Measurements from ENCODE around the gene SRGAP2C.
"Not testable (repeated sequence)": the region's sequence is repeated elsewhere in the genome, so short reads cannot be mapped to it uniquely, and the experiment has no call there.

The SRGAP2C gene

GRCh38 chr1:121279548-121279898 lies 94.7 kb downstream of the SRGAP2C start:
- DNase-seq (ENCODE audit: low spot score), result not testable (repeated sequence)

GRCh38 chr1:121280699-121281317 lies 96.0 kb downstream of the SRGAP2C start:
- DNase-seq (ENCODE audit: low spot score), result not testable (repeated sequence)

DNA sequence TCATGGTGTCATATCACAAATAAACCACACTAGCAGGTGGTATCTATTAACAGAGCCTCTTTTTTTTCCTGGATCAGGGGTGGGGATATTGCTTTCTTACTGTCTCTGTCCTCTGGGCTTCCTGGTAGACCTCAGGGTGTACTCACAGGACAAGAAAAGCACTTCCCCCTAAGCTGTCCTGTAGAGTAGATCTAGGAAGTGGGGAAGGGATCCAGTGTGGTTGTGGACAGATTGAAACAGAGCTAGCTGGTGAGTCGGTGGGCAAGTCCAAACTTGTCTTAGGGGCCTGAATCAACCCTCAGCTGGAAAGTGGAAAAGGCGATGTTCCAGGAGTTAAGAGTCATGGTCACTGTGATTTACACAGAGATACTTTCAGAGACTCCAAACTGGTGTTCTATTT lies 96.7 kb downstream of the SRGAP2C start:
- DNase-seq (ENCODE audit: low spot score), result not testable (repeated sequence)

DNA sequence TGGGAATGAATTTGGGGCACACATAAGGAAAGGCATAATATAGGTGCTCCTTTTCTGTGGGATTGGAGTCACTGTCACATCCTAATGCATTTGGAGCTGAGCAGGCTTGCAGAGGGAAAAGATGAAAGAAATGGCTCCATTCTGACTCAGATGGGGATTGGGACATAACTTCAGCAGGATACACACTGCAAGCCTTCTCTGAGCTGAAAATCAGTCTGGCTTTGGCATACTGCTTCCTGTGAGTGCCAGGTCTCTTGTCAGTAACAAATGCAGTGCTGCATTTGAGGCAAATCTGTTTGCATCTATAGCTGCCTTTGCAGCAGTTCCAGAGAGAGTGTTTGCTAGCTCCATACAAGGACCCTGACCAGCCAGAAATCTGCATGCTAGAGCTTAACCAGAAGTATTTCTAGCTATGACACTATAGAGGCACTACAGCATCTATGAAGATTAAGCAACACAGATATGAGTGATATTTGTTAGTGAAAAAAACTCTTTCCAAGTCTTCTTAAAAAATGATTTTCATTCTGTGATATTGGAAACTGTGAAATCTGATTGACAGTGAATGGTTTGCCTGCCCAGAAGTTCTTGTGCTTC lies 98.9 kb downstream of the SRGAP2C start:
- not testable (repeated sequence) for DNase-seq (ENCODE audit: low spot score)

DNA sequence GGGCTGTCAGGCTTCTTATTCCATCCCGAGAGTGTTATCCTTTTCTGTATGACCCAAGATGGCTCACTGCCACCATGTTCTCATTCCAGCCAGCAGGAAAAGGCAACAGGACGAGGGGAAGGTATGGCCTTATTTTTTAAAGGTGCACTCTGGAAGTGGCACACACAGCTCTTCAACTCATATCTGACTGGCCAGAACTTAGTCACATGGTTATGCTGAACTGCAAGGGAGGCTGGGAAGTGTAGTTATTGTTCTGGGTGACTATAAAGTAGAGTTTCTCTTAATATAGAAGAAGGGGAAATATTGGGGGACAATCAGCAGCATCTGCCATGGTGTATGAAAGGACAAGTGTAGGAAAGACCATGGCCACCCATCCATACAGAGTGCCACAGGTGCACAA lies 107.8 kb downstream of the SRGAP2C start:
- DNase-seq (ENCODE audit: low spot score), result not testable (repeated sequence)

DNA sequence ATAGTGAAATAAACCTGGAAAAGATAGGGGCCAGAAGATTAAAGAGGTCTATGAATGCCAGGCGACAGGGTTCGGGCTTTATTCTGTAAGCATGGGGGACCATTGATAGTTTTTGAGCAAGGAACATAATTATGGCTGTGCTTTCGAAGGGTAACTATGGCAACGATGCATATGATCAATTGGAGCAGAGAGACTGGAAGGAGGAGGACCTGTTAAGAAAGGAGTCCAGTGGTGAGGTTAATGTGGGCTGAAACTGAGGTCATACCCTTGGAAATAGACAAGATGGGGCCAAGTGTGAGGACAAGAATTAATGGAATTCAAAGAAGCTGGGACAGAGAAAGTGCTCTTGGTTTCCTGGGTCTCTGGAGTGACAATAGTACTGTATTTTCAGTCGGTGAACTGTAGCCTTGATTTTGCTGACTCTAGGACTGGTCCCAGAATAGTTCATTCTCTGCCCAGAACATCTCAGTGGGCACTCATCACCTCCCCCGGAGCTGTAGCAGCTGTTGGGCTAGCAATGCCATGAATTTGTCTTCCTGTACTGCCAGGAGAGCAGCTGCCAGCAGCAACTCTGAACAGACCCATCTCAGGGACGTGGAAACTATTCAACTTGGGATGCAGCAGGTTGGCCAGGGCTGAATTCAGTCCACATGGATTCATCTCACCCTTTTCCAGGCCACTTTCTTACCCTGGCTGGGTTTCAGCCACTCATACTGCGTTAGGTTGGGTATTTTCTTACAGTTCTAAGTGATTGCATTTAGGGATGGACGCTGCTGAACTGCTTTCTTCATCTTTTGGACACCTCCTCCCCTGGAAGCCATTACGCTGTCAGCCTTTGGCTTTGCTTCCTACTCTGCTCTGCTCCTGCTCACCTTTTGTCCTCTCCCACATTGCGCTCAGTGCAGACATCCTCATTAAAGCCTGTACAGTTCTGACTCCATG lies 108.8 kb downstream of the SRGAP2C start:
- not testable (repeated sequence) for DNase-seq (ENCODE audit: low spot score)

DNA sequence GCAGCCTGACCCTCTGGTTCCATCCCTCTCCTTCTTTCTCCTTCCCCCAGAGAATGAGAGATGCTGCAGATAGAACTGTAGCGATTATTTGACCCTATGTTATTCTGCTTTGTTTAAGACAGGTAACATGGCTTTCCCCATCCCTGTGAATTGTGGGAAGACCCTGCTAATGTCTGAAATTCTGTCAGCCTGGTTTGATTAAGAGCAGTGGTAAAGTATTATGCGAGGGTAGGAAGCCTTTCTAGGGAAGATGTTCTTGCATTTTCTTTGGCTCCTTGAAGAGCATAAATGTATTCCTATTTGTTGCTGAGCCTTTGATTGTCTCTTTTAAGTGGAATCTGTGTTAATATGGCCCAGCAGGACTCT lies 109.4 kb downstream of the SRGAP2C start:
- DNase-seq (ENCODE audit: low spot score), result not testable (repeated sequence)

DNA sequence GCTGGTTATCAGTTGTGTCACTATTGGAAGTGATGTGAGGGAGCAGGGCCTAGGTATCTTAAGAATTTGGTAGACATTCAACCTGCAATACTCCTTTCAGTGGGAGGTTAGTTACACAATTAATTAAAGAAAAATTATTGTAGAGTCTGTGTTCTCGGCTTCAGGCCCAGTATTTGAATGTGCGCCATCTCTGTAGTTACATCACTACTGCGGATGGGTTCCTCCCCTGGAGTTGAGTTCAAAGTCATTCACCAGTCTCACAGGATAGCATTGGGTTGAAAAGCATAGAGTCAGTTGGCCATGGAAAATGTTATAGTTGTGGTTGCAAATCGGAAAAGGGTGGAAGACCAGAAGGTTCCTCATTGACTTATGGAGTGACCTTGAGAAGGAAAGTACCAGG lies 111.8 kb downstream of the SRGAP2C start:
- DNase-seq (ENCODE audit: low spot score), result not testable (repeated sequence)

GRCh38 chr1:121298529-121298928 lies 113.8 kb downstream of the SRGAP2C start:
- not testable (repeated sequence) for DNase-seq (ENCODE audit: low spot score)

DNA sequence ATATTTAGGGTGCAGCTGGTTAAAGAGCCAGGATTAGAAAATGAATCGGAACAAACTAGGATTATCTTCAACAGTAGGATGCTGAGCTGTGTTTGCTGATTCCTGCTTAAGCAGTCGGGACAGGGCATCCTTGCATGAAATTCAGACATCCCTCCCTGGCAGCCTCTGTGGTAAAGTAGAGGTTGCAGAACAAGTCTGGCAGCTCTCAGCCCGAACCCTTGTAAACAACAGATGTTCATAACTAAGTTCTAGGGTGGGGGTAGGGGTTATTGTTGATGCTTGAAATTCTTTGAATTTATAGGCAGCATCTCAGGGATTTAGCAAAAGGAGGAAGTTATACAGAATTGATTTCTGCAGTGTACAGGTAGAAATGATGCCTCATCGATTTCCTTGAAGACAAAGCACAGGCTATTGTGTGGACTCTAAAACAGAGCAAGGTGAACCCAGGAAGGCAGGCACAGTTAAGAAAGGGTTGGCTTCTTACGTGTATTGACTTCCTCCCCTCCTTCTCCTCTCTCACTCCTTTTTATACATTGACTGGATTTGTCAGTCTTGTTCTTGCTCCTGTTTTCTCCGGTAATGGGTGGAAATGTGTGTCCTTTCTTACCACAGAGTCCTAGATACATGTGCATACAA lies 114.9 kb downstream of the SRGAP2C start:
- DNase-seq (ENCODE audit: low spot score), result not testable (repeated sequence)

GRCh38 chr1:121301876-121302275 lies 117.1 kb downstream of the SRGAP2C start:
- not testable (repeated sequence) for DNase-seq (ENCODE audit: low spot score)

GRCh38 chr1:121307759-121308158 lies 123.0 kb downstream of the SRGAP2C start:
- DNase-seq (ENCODE audit: low spot score), result not testable (repeated sequence)

- not testable (repeated sequence) for DNase-seq (ENCODE audit: low spot score)
These were observed 130.7 kb downstream of the SRGAP2C start for GRCh38 chr1:121315509-121315908.

GRCh38 chr1:121316081-121316480 lies 131.3 kb downstream of the SRGAP2C start:
- not testable (repeated sequence) for DNase-seq (ENCODE audit: low spot score)

DNA sequence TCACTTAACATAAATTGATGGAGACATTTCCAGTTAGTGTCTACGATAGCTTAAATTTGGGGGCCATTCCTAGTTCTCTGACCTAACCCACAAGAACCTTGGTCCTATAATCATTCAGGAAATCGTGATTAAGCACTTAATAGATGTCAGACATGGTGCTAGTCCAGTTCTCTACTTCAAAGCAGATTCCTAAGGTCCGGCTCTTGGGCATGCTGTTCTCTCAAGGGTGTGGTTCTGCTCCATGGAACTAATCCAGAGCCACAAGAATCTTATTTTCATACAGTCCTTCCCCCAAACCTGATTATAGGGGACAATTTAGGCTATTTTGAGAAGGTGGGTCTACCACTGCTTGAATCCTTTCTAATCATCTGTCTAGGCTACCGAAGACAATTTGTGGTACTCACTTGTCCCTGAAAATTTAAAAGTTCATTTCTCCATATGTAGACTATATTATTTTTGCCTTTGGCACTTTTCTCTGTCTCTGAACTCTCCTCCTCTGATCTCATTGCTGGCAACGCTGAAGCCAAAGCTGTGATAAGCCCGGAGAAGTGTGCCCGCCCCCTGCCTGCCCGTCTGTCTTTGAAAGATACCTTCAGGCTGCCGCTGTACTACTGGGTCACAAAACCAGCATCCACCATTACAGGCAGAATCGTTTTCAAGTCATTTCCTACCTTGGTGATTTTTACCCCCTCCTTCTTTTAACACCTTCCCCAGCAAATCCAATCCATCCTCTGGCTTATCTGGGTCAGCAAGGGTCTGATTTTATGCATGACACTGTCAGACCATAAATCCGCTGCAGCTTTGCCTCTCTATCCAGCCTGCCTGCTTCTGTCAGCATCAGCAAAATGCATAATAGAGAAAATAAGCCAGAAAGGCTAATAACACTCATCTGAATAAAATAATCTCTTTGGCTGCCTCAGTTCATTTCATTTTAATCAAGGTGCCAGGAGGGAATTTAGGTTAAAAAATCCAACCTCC lies 133.0 kb downstream of the SRGAP2C start:
- DNase-seq (ENCODE audit: low spot score), result not testable (repeated sequence)

- DNase-seq (ENCODE audit: low spot score), result not testable (repeated sequence)
These were observed 133.9 kb downstream of the SRGAP2C start for GRCh38 chr1:121318687-121319086.

DNA sequence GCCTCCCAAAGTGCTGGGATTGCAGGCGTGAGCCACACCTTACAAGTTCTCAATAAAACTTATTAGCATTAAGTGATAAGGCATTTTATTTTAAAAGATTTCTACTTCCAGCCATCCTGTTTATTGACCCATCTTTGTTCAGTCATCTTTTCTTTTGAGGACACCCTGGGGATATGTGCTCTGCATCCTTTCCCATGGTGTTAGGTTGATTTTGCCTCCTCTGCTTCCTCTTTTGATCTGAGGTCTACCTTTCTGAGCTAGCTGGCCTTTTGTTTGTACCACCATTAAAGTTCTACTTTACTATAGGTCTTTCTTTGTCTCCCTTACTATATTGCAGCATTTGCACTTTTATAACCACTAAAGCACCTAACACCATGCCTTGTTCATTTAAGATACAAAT lies 136.9 kb downstream of the SRGAP2C start:
- not testable (repeated sequence) for DNase-seq (ENCODE audit: low spot score)

DNA sequence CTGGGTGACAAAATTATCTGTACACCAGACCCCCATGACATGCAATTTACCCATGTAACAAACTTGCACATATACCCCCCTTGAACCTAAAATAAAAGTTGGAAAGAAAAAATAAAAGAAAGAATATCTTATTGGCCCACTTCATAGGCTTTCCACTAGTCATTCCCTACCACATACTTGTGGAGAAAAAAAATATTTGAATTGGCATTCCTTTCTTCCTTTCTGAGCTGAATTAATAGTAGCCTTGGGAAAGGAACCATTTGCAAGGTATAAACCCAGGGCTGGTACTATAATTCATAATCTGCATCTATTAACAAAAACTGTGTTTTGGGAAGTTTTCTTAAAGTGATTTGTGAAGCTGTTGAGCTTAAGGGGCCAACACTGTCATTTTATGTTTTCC lies 140.0 kb downstream of the SRGAP2C start:
- not testable (repeated sequence) for DNase-seq (ENCODE audit: low spot score)

- DNase-seq (ENCODE audit: low spot score), result not testable (repeated sequence)
These were observed 147.4 kb downstream of the SRGAP2C start for GRCh38 chr1:121332141-121332540.

DNA sequence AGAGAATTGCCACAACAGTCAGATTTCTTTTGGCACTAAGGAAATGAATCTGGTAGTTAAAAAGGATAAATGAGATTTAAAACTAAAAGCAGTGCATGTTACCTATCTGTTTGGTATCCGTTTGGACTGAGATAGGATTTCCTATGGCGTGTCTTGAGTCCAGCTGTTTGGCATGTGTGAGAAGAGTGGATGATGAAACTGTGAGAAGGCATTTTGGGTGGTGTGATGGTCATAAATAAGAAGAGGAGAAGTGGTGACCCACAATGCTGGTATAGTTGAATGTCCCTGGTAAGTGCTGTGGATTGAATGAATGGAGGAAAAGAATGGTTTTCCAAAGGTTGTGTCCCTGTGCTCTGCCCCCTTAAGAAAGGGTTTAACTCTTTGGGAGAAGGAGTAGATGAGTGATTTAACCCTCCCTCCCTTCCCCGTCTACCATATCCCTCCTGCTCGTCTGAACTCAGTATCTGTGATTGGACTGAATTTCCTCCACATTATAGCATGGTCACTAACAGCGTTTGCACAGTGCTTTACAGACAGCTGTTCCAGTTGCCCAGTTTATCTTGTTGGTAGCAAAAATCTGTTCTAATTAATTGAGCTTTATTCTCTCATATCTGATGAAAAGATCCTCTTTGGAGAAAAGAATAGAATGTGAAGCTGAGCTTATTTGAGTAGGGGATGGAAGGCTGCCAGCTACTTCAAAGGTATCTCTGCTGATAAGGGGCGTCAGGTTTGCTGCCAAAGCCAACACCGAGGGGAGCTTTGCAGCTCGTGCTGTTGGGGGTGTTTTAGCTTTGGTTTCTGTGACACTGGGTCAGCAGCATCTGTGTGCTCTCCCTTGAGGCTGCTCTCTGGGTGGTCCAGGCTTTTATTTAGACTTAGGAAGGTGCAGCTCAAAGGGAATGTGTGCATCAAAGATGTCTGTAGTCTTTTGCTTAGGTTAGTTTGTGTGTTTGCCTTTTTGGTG lies 148.1 kb downstream of the SRGAP2C start:
- not testable (repeated sequence) for DNase-seq (ENCODE audit: low spot score)

Measured in AG08395 (cell line).